Posterior vena cava (tissue), 2 donors: ENCODE data around the gene TPD52L2. TPM values are rescaled to one million over a fixed set of nuclear protein-coding genes. Genes with fewer than 3 reads are reported as not detected.
A peak's percentile ranks its signal among the peaks of the same experiment; 100 is the strongest.

Experiments used
- DNase-seq: peaks from one replicate; pipeline ENCODE4 v3.0.0-alpha.2; 2020; ENCODE audit warnings: low spot score
- intact Hi-C, 2 donors: fragments of 100-400 bp; cut with DNase I; formaldehyde crosslinking; loops; one replicate each; pipeline versions ENCODE4 v1.14.1 to v1.14.2; 2022 to 2023
- long read RNA-seq, 2 donors: library from polyadenylated mRNA; unstranded; transcript quantifications; one replicate each; pipeline ENCODE4 v2.0.0, GENCODE V29; 2020 to 2021
- total RNA-seq, 2 donors: library from RNA; stranded (reverse); fragmentation: NEBNext Ultra II Directional; extraction: Animal tissue kit (Norgen Biotek cat#: 25700); gene quantifications; one replicate each; pipeline ENCODE4 v1.2.1, GENCODE V29; 2021
- donor health status: DM: yes; HTN: yes; CAD: no.
- donor health status: DM: yes; HTN: yes; CAD: no.

Gene TPD52L2
- total RNA-seq: 100 to 1,000 TPM; 113 to 132 TPM
- long read RNA-seq, donor 1, full-length matches to known transcripts: 77 of 91 reads
- long read RNA-seq, donor 1, partial matches to known transcripts: 12 of 91 reads
- long read RNA-seq, donor 1, other reads (novel, unspliced or antisense): 2 of 91 reads
- long read RNA-seq, donor 2, transcript TPD52L2-203 (6 exons, 2,237 nt): minor isoform, 62 of 482 reads
- long read RNA-seq, donor 2, transcript TPD52L2-202 (7 exons, 2,297 nt): major isoform, 369 of 482 reads
- long read RNA-seq, donor 2, partial matches to known transcripts: 20 of 482 reads
- long read RNA-seq, donor 2, other reads (novel, unspliced or antisense): 29 of 482 reads

GRCh38 chr20:63864978-63865640 lies at the start of gene TPD52L2:
Gene TPD52L2, plus strand, starts transcription at chr20:63865270. Its CDS starts 96 bp downstream, at chr20:63865366.
- intact Hi-C loops: loop anchor here in 1 of 2 donors (5.0 kb wide), 2 partner anchors 38 to 78 kb away; no protein-coding TSS in a partner anchor
- peak; percentile 100 for DNase-seq

DNA sequence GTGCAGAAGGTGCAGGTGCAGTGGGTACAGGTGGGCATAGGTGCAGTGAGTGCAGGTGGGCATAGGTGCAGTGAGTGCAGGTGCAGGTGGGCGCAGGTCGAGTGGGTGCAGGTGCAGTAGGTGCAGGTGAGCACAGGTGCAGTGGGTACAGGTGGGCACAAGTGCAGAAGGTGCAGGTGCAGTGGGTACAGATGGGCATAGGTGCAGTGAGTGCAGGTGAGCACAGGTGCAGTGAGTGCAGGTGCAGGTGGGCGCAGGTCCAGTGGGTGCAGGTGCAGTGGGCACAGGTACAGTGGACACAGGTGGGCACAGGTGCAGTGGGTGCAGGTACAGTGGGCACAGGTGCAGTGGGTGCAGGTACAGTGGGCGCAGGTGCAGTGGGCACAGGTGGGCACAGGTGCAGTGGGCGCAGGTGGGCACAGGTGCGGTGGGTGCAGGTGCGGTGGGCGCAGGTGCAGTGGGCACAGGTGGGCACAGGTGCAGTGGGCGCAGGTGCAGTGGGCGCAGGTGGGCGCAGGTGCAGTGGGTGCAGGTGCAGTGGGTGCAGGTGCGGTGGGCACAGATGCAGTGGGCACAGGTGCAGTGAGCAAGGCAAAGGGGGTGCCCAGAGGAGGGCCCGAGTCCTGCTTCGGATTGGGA lies 49.3 kb upstream of the TPD52L2 start:
- DNase-seq: no peak
- intact Hi-C loops: no loop called here

DNA sequence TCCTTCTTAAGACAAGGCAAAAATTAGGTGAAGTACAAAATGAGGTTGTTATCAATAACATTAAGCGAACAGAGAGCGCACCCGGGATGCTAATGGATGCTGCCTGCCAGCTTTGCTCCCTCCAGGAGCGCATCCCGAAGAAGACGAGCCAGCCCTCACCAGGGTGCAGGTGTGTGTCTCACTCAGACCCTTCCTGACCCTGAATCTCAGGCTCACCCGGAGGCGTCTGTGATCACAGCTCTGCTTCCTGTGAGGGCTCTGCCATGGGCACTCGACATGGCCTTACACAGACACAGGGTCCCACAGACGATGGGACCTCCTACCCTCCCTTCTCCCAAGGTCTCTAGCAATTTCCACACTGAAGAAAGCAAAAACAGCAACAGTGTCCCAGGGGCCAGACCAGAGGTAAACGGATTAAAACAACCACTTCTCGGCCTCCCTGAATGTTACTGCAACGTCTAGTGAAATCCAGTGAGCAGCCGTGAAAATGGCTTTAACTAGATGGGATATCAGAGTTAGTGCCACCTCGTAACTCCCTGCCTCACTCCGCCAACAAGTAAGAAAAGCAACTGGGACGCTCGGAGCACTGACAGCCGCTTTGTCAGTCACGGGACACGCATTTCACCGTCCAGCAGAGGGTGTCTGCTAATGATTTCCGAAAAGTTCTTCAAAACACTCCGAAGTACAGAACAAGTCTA lies 45.7 kb upstream of the TPD52L2 start:
- no peak for DNase-seq
- intact Hi-C loops: no loop called here

DNA sequence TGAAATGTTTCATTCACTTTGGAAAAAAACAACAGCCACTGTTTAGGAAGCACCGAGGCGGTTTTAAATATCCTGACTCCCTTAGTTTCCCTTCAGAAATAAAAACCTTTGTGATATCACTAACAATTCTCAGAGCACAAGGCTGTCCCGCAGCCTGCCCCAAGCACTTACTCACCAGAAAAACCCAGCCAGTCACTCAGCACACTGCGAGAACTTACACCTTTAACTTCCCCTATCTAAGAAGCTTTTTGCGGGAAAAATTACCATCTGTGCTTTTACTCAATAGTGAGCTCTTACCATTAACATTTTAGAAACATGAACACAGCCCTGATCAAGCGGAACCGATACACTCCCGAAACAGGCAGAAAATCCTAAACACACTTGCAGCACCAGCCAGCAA lies 43.3 kb upstream of the TPD52L2 start:
- DNase-seq: no peak
- intact Hi-C loops: no loop called here

DNA sequence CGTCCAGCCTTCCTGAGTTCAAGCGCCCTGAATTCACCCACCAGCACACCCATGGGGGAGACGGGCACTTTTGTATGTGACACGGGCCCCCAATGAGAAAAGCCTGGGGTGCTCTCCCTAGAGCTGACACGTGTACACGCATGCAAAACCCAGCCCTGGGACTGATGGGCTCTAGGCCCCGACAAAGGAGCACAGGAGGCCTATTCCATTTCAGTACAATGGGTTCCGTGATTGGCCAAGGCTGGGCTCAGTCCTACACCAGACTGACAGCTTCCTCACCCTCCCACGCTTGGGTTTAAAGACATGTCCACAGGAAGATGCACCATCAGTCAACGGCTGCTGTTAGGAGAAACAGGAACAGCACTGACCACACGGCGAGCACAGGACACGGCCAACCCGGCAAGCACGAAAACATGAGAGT lies 42.8 kb upstream of the TPD52L2 start:
- intact Hi-C loops: no loop called here
- no peak for DNase-seq

- intact Hi-C loops: no loop called here
- no peak for DNase-seq
Measured at GRCh38 chr20:63823691-63824311, 41.3 kb upstream of the TPD52L2 start.

GRCh38 chr20:63825331-63826118 lies 39.5 kb upstream of the TPD52L2 start:
- no peak for DNase-seq
- intact Hi-C loops: loop anchor here in 1 of 2 donors (5.0 kb wide), 1 partner anchor 37 kb away; the partner anchor contains the start of gene ABHD16B

DNA sequence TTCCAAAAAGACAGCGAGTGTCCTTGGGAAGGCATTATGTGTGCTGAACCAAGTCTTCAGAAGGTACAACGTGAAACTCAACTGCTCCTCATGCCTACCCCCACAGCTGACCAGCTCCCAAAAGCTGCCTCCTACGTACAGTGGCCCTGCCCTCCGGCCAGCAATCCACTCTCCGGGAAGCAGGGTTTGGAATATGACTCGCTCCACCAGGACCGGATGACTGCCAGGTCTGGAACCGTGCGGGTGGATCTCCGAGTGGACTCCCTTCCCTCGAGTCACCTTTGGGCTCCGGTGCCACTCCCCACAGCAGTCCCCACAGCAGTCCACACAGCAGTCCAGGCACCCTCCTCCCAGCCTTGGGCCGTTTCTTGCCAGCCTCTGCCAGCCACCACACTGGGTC lies 38.3 kb upstream of the TPD52L2 start:
- DNase-seq: no peak
- intact Hi-C loops: loop anchor here in 1 of 2 donors (5.0 kb wide), 1 partner anchor 36 kb away; the partner anchor contains the start of gene ABHD16B

DNA sequence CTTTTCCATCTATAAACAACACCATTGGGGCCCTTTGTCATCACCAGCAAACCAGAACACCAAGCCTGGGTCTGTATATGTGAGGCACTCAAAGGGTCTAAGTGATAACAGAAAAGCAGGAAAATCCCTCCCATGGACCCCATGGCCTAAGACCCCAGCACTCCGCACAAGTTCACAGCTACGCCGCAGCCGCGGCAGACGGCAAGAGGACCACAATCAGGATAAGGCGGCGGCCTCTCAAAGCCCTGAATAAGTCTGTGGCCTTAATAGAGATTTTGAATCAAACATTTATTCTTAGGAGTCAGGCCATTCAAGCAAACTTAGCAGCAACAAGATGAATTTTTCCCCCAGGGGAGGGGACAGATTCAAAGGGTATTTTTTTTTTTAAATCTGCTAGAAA lies 36.9 kb upstream of the TPD52L2 start:
- intact Hi-C loops: loop anchor here in 1 of 2 donors (5.0 kb wide), 1 partner anchor 34 kb away; the partner anchor contains the start of gene ABHD16B
- no peak for DNase-seq

- DNase-seq: no peak
- intact Hi-C loops: loop anchor here in 1 of 2 donors (5.0 kb wide), 1 partner anchor 34 kb away; the partner anchor contains the start of gene ABHD16B
Measured at GRCh38 chr20:63828545-63828944, 36.5 kb upstream of the TPD52L2 start.

DNA sequence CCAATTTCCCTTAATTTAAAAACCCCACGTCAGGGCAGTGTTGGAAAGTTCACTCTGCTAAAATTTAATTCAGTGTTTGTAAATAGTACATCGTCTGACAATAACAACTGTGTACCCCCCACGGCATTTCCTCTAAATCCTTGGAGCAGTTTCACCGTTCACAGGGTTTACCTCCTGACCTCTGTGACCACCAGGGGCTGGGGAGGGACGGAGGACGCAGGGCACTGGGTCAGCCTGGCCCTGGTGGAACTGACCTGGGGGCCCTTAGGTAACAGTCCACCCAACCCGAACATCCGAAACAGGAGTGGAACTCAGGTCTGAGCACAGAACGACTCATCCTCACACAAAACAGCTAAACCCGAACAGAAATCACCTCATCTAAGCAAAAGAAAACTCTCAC lies 36.1 kb upstream of the TPD52L2 start:
- DNase-seq: no peak
- intact Hi-C loops: loop anchor here in 1 of 2 donors (5.0 kb wide), 1 partner anchor 33 kb away; the partner anchor contains the start of gene ABHD16B

- intact Hi-C loops: loop anchor here in 1 of 2 donors (5.0 kb wide), 1 partner anchor 33 kb away; the partner anchor contains the start of gene ABHD16B
- DNase-seq: no peak
Measured at GRCh38 chr20:63829603-63829944, 35.5 kb upstream of the TPD52L2 start.

GRCh38 chr20:63829945-63830835 lies 34.9 kb upstream of the TPD52L2 start:
- no peak for DNase-seq

DNA sequence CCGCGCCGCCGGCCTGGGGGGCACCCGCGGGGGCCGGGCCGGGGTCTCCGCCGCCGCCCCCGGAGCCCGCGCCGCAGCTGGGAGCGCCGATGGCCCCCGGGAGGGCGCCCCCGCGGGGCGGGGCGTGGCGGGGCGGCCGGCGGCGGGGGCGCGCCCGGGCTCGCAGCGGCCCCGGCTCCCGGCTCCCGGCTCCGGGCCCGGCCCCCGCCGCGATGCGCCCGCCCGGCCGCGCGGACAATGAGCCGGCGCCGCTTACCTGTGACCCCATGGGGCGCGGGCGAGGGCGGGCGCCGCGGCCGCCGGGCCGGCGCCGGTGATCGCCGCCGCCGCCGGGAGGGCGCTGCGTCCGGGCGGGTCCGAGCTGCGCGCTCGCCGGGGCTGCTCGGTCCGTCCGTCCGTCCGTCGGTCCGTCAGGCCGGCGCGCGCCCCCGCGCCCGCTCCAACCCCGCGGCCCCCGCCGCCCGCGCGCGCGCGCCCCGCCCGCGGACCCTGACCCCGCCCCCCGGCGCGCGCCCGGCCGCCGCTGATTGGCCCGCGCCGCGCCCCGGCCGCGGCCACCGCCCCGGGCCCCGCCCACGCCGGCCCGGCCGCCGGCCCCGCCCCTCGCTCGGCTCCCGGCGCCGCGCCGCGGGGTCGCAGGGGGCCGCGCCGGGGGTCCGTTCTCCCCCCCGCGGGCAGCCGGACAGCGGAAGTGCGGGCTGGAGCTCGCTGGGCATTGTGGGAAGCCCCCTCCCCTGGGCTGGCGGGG lies 34.1 kb upstream of the TPD52L2 start, which contains the start of gene ZBTB46:
Gene ZBTB46 (minus strand): TSS at position 424 of the 748 bp plus-strand sequence. CDS start 40,507 bp downstream, outside the sequence.
- intact Hi-C loops: no loop called here
- DNase-seq: no peak

More at GRCh38 chr20:63829945-63830835, 34.9 kb upstream of the TPD52L2 start:
- intact Hi-C loops: loop anchor here in 1 of 2 donors (5.0 kb wide), 1 partner anchor 32 kb away; the partner anchor contains the start of gene ABHD16B

GRCh38 chr20:63831646-63831992 lies 33.5 kb upstream of the TPD52L2 start:
- no peak for DNase-seq
- intact Hi-C loops: no loop called here

GRCh38 chr20:63831993-63832686 lies 32.9 kb upstream of the TPD52L2 start:
- DNase-seq: no peak
- intact Hi-C loops: no loop called here
